ENCODE data around the gene HHIPL1. TPM values are rescaled to one million over a fixed set of nuclear protein-coding genes. Genes with fewer than 3 reads are reported as not detected.

HHIPL1 gene
- total RNA-seq, 6 experiments from 2014 or later: 0.43 to 1.4 (median 0.66) TPM

DNA sequence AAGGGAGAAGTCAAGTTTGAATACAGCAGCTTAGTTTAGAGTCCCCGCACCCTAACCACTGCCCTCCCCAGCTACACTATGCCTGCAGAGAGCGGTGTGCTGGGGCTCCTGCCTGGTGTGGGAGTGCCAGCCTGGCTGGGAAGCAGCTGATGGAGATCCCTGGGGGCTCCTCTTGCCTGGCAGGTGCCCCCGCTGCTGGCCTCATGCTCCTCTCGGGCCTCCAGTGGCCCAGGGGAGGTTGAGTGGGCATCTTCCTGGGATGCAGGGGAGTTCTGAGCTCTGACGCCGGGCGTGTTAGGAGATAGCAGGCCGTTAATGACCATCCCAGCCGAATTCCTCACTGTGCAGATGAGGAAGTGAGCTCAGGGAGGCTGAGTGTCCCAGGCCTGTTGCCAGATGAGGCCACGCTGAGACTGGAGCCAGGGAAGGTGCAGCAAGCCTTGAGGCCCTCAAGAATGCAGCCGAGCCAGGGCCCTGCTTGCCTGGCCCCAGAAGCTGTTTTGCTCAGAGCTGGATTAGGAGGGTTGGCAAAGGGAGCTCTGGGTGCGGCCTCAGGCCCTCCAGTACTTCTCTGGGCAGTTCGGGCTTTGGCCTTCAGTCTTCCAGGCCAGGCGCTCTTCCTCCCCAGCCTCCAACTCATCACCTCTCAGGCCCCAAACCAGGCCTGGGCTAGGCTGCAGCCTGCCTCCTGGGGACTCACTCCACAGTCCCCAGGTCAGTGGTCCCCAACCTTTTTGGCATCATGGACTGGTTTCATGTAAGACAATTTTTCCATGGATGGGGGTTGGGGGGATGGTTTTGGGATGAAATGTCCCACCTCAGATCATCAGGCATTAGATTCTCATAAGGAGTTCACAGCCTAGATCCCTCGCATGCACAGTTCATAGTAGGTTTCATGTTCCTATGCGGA, 32.6 kb downstream of the HHIPL1 start:
- no CpG with 5 or more reads among the region's 16 CpGs for WGBS (ENCODE audit: insufficient coverage, low coverage, low lambda C conversion rate, missing lambda C conversion rate)
- H3K4me1 ChIP-seq: peaks cover 0 to under 1% (median 0%) of the 10 kb centered on the region in 4 donors
- ATAC-seq: no peak
- no peaks in the 10 kb centered on the region for H3K9me3 ChIP-seq
- H3K4me3 ChIP-seq: no peak overlapping the region
- H3K27me3 ChIP-seq: no peaks in the 10 kb centered on the region
- H3K36me3 ChIP-seq: no peaks in the 10 kb centered on the region
- intact Hi-C loops (cut with DNase I): no loop called here
- DNase-seq: peak in 1 of 3 donors; percentile 22
- no peak overlapping the region for H3K27ac ChIP-seq
- TF ChIP-seq CTCF (IDR thresholded peaks at IDR 0.05): no peak
- TF ChIP-seq POLR2A (IDR thresholded peaks at IDR 0.05): no peak

GRCh38 chr14:99678198-99678597, 33.3 kb downstream of the HHIPL1 start:
- H3K27me3 ChIP-seq: no peaks in the 10 kb centered on the region
- no peak overlapping the region for H3K4me3 ChIP-seq
- TF ChIP-seq CTCF (IDR thresholded peaks at IDR 0.05): no peak
- no peak for TF ChIP-seq POLR2A (IDR thresholded peaks at IDR 0.05)
- intact Hi-C loops (cut with DNase I): no loop called here
- no peak for ATAC-seq
- no peak overlapping the region for H3K27ac ChIP-seq
- H3K4me1 ChIP-seq: peaks cover 0 to 5% (median 2%) of the 10 kb centered on the region in 4 donors
- WGBS (ENCODE audit: insufficient coverage, low coverage, low lambda C conversion rate, missing lambda C conversion rate): 94% methylated on average over 5 of the region's 6 CpGs
- peak in 1 of 3 donors; percentile 26 for DNase-seq
- H3K36me3 ChIP-seq: no peaks in the 10 kb centered on the region
- H3K9me3 ChIP-seq: no peaks in the 10 kb centered on the region

DNA sequence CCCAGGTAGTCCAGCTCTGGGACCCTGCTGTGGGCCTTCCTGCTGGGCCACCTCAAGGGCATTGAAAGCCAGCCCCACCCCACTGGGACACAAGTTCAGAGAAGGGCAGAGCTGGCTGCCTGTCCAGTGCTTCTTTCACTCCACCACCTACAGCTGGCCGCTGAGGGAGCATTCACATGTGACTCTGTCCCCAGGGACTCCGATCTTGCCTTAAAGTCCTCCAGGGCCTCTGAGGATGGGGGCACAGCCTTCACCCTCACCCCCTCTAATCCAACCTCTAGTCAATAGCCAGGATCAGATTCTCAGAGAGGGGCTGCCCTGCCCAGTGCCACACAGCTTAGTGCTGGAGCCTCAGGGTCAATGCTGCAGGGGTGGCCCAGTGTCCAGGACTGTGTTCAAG, 34.2 kb downstream of the HHIPL1 start:
- no peak overlapping the region for H3K27ac ChIP-seq
- TF ChIP-seq CTCF (IDR thresholded peaks at IDR 0.05) (no peak), POLR2A (IDR thresholded peaks at IDR 0.05) (no peak)
- no peaks in the 10 kb centered on the region for H3K9me3 ChIP-seq
- peaks cover 0 to 7% (median 2%) of the 10 kb centered on the region in 4 donors for H3K4me1 ChIP-seq
- no peak overlapping the region for H3K4me3 ChIP-seq
- H3K27me3 ChIP-seq: no peaks in the 10 kb centered on the region
- intact Hi-C loops (cut with DNase I): no loop called here
- ATAC-seq (no peak), DNase-seq (peak in 1 of 3 donors; percentile 27)
- no peaks in the 10 kb centered on the region for H3K36me3 ChIP-seq
- WGBS (ENCODE audit: insufficient coverage, low coverage, low lambda C conversion rate, missing lambda C conversion rate): no CpG with 5 or more reads among the region's 2 CpGs

GRCh38 chr14:99679543-99679942, 34.6 kb downstream of the HHIPL1 start:
- Histone ChIP-seq H3K4me1 (peaks cover 0 to 8% (median 2%) of the 10 kb centered on the region in 4 donors), H3K36me3 (no peaks in the 10 kb centered on the region), H3K27me3 (no peaks in the 10 kb centered on the region), H3K4me3 (no peak overlapping the region), H3K27ac (no peak overlapping the region), H3K9me3 (no peaks in the 10 kb centered on the region)
- intact Hi-C loops (cut with DNase I): no loop called here
- no peak for TF ChIP-seq POLR2A (IDR thresholded peaks at IDR 0.05)
- TF ChIP-seq CTCF (IDR thresholded peaks at IDR 0.05): no peak
- WGBS (ENCODE audit: insufficient coverage, low coverage, low lambda C conversion rate, missing lambda C conversion rate): 82% methylated on average over 5 of the region's 8 CpGs
- no peak for ATAC-seq
- DNase-seq: peak in 1 of 3 donors; percentile 20
